ENCODE measurements around the gene CLEC20A.
"Not testable (repeated sequence)": the region's sequence is repeated elsewhere in the genome, so short reads cannot be mapped to it uniquely, and the experiment has no call there.

The CLEC20A gene

DNA sequence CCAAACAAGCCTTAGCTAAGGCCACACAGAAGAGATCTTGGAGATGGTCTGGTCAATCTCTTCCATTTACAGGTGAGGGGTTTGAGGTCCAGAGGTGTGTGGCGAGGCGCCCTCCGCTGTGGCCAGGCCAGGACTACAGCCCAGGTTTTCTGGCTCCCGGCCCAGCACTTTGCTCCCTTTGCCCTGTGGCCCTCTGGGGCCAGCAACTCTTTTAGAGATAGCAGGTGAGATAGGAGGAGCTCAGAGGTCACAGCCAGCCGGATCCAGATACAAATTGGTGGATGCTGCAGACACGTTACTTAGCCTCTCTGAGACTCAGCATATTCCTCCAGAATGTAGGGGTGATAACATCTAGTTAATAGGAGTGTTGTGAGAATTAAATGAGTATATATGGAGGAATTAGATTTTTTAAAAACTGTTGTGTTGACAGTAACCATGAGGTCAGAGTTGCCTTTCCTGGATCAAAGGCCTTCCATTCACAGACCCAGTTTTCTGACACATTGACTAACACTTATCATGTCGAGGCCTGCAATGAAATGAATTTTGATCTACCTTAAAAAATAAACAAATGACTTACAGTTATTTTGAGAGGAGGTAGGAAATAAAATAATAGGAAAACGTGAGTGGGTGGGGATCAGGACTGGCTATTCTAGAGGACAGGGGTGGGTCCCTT, 32.7 kb upstream of the CLEC20A start:
- no peak for DNase-seq (ENCODE audit: low read depth in 2 of 2)

DNA sequence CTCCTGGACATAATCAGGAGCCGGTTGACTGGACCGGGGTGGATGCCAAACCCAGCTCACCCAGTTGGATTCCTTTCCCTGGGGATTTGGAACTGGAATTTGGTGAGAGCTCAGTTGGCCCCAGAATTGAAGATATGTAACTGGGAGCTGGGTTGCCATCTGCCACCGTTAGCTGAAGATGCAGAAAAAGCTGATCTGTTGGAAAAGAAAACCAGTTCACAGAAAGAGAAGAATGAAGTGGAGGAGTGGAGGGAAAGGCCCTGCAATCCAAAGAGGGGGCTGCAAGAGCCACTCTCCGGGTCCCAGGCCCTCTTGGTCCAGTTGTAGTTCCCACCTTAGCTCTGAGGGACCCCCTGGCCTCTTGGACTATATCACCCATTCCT, 32.2 kb upstream of the CLEC20A start:
- no peak for DNase-seq (ENCODE audit: low read depth in 2 of 2)

DNA sequence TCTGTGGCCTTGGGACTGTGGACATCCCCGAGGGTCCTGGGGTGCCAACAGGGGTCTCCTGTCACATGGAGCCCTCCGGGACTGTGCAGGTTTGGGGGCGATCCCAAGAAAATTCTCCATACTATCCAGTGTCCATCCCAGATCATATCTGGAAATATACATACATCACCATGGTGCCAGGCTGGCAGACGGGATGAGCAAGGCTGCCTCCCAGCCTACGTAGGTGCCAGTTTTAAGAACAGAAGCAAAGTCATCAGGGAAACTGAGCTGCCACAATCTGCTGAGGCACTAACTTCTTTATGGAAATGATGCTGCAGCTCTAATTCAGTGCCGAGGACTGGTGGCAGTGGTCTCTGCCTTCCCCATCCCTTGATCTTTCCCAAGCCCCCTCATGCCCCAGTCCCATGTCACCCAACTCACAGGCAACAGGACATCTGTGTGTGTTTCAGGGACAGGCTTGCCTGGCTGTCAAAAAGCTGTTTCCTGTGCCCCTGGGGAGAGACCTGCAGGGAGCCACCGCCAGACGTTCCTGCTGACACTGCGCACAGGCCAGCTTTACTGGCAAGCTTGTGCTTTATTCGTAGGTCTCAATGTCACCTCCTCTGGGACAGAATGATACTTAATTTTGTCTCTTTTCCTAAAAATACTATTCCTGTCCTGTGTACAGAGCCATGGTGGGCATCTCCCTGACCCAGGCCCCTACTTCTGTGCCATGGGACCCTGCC, 31.6 kb upstream of the CLEC20A start:
- DNase-seq (ENCODE audit: low read depth in 2 of 2), result no peak

DNA sequence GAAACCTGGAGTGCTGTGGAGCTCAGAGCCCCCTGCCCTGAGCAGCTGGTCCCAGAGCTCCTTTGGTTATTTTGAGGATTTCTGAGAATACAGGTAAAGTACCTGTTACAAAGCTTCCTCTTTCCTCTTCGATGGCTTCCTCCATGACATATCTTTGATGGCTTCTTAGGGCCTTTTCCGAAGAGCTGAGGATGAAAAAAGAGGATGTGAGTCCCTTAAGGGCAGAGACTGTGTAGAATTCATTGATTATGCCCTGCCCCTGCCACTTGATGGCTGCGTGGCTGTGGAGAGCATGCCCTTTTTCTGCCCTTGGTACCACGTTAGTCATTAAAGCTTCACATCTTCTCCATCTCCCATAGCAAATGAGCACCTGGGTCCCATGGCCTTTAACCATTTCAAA, 30.4 kb upstream of the CLEC20A start:
- no peak for DNase-seq (ENCODE audit: low read depth in 2 of 2)

DNA sequence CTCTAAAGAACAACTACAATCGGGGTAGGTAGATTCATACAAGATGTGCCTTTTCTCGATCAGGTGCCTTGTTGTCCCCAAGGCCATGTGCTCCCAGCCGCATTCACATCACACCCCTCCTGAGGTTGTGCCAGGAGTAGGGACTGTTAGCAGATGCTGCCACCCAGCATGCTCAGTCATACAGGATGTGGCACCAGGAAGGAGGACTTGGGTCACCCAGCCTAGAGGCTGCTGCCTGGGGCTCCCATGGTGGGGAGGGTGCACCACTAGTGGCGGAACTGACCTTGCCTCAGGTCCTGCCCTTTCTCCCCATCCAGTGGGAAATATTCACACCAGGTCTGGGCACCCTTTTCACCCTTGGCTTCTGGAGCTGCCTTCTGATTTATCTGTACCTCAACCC, 24.5 kb upstream of the CLEC20A start:
- DNase-seq (ENCODE audit: low read depth in 2 of 2), result no peak

DNA sequence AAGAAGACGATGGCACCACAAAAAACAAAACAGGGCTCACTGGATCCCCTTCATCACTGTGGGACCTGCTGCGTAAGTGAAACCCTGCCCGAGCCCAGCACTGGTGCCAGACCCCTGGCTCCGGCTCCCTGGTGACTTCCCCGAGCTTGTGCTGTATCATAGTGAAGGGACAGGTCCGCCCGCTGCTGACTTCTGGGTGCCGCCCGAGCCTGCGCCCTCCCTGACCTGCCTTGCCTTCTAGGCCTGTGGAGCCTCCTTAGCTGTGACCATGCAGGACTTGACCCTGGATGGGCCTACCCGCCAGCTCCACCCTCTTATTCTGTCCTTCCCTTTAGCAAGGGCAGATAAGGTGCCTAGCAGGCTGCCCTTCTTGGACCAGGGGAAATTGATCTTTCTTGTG, 24.0 kb upstream of the CLEC20A start:
- no peak for DNase-seq (ENCODE audit: low read depth in 2 of 2)

DNA sequence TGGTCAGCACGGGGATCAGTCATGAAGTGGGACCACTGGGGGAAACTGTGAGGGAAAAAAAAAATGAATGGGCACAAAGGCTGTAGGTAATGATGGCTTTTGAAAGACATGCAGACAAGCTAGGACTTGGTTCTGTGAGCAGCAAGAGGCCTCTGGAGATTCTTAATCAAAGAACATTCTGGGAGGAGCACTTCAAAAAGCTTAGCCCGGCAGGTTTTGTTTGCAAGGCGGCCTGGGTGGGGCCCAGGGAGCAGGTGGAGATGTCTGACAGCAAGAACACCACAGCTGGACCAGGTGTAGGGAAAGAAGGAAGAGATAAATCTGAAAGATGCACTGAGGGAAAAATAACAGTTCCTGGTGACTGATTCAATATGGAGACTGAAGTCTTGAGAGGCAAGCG, 22.1 kb upstream of the CLEC20A start:
- no peak for DNase-seq (ENCODE audit: low read depth in 2 of 2)

DNA sequence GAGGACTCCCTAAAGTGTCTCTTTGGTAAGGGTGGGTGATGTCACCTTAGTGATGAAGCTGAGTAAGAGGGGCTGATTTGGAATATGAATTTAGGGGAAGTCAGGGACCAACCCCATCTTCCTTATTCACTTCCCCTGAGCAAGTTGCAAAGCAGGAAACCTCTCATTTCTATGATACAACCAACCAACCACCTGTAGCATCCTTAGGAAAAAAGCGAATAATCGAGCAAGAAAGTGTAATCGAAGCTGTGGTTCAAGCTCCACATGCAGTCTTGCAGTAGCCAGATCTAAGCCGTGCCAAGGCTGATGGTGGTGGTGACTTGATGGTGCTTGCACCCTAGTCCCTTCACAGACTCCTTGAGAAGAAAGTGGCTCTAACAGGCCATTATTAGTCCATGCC, 19.3 kb upstream of the CLEC20A start:
- DNase-seq (ENCODE audit: low read depth in 2 of 2), result no peak

DNA sequence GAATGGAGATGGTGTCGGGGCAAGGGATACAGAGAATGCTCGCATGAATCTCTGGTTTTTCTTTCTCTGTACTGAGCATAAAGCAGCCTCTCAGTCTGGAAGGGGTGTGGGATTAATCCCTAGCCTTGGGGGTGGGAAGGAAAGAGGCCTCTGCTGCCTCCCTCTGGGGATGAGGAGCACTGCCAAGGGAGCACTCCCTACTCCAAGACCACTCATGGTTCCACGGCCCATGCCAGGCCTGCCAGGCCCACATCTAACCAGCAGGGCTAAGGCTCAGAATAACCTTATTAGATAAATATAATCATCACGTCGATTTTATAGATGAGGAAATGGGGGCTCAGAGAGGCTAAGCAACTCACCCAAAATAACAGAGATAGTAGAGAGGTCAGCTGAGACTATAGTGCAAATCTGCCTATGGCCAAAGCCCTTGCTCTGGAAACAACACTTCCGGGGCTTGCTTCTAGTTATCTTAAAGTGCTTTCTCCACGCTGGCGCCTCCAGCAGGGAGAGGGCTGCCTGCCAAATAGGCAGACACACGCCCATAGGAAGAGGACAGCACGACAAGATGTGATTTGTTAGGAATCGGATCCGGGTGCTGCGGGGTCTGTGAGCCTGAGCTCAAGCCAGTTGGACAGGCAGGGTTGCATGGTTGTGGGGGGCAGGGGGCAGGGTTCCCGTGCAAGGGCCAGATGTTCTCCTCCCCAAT, 16.7 kb upstream of the CLEC20A start:
- no peak for DNase-seq (ENCODE audit: low read depth in 2 of 2)

DNA sequence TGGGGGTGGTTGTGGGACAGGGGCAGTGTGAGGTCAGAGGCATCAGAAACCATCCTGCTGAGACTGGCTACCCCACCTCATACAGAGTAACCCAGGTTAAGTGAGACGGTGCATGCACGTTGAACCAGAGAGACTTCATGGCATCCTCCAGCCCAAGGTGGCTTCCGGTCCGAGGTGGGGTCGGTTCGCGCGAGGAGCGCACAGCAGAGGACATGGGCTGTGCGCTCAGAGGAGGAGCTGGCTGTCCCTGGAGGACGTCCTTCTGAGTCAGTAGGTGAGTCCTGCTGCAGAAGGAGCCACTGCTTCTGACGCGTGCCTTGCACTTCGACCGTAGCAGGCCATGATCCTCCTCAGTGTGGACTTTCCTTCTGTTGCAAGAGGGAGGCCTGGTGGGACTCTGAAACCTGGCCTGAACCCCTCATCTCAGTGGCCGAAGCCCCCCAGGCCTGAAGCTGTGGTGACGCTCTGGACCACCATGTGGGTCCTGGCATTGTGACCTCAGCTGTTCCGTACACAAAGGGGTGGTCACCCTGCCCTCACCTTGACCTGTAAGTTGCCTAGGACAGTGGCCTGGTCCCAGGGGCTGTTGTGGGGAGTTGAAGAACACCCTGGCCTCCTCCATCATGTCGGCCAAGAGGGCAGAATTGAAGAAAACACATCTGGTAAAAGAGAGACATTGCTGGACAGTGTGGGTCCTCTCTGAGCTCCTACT, 16.0 kb upstream of the CLEC20A start, which contains the start of gene TEX35:
Gene TEX35, plus strand, starts transcription at position 544 of the 712 bp plus-strand sequence. Its CDS starts 80 bp downstream, at position 624.
- no peak for DNase-seq (ENCODE audit: low read depth in 2 of 2)

DNA sequence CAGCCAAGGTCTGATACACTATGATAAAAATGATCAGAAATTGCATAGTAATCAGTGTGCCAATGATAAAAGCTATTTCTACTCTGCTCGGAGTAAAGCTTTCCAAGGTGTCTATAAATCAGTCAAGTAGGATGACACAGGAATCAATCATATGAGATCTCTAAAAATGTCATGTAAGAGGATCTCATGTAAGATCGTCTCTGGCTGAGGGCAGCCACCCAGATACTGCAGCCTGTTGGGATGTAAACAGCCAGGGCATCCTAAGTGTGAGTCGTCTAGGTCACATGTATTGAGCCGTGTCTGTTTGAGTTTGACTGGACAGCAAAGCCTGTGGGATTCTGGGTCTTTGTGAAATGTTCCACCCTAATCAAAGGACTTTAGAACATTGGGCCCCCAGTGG, 13.4 kb upstream of the CLEC20A start:
- DNase-seq (ENCODE audit: low read depth in 2 of 2), result no peak

DNA sequence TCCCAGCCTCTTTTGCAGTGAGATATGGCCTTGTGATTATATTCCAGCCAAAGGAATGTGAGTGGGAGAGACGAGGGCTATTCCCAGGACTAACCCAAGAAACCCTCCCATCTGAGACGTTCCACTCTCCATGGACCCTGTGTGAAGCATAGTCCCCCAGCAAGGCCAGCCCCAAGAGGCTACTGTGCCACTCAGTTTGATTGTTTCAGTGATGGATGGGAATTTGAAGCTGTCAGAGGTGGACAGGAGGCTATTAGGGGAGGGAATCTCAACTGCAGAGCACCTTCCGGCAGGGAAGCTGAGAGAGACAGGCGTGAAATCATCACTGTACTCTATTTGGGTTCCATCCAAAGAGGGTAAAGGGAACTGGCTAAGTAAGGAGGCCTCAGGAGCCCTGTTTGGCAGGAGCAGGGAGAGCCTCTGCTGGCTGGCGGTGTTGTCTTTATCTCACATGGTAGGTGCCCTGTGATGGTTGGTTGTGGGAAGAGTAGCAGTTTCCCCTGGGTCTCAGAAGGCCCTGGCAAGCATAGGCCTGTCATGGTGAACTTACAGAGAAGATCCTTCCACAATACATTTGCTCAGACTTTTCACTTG, 12.7 kb upstream of the CLEC20A start:
- no peak for DNase-seq (ENCODE audit: low read depth in 2 of 2)

DNA sequence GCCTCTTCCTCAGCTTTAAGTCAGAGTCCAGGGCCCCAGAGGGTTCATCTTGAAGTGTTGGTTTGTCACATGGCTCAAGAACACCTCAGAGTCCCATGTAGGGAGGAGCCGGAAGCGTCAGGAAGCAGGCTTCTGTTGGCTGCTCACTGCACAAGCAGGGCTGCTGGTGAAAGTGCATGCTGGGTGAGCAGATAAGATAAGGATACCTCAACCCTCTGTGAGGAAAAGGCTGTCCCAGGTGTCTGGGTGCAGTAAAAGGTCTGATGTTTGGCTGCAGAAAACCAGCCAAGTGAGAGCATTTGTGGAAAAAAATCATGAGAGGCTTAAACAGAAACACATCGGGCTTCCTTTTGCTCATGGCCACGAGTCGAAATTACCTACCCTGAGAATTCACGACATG, 9.9 kb upstream of the CLEC20A start:
- no peak for DNase-seq (ENCODE audit: low read depth in 2 of 2)

DNA sequence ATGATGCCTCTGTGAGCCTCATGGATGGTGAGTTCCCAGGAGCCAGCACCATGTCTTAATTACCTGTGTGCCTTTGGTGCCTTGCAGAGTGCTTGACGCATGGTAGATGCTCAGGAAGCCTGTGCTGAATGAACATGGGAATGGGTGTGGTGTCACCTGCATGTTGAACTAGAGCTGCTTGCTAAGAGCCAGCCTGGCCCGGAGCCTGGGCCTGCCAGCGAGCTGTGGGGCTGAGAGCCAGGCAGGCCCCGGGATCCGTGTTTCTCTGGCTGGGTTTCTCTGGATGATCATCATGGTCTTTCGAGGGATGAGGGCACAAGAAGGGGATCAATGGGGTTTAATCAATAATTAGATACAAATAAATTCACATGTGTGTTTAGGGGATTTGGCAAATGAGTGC, 9.4 kb upstream of the CLEC20A start:
- no peak for DNase-seq (ENCODE audit: low read depth in 2 of 2)

DNA sequence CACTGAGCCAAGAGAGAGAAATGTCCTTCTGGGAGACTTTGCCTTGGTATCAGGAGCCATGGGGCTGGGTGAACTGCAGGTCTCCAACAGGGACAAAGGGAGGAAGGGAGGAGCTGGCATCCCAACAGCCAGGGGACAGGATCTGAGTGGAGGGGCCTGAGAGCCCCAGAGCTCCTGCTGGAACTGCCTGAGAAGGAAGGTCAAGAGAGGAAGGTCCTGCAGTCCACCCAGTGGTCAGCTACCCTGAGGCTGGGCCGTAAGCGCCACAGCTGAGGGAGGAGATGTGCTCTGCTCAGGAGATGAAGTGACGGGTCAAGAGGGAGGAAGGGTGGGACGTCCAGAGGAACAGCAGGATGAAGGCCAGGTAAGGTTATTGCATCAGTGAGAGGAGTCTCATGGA, 7.5 kb upstream of the CLEC20A start:
- no peak for DNase-seq (ENCODE audit: low read depth in 2 of 2)

DNA sequence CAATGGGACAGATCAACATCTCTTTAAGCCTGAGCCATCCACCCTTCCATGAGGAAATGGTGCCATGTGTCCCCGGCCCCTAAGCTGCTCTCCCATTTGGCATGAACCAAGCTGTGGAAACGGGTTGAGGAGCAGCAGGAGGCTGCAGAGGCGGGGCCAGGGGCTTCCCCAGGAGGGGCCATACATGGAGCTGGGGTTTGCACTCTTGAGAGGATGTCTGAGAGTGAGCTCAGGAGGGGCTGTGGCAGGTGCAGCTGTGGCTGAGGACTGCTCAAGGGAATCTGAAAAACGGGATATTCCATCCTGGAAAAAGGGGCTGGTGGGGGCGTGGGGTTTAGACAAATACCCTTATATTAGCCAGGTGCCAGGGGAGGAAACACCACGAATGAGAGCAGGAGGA, 7.1 kb upstream of the CLEC20A start:
- no peak for DNase-seq (ENCODE audit: low read depth in 2 of 2)

DNA sequence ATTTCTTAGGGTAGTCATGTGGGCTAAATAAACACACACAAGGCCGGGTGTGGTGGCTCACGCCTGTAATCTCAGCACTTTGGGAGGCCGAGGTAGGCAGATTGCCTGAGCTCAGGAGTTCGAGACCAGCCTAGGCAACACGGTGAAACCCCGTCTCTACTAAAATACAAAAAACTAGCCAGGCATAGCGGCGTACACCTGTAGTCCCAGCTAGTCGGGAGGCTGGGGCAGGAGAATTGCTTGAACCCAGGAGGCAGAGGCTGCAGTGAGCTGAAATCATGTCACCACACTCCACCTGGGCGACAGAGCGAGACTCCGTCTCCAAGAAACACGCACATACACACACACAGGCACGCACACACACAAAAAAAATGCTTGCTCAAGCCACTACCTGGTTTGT, 6.6 kb upstream of the CLEC20A start:
- DNase-seq (ENCODE audit: low read depth in 2 of 2), result not testable (repeated sequence)

DNA sequence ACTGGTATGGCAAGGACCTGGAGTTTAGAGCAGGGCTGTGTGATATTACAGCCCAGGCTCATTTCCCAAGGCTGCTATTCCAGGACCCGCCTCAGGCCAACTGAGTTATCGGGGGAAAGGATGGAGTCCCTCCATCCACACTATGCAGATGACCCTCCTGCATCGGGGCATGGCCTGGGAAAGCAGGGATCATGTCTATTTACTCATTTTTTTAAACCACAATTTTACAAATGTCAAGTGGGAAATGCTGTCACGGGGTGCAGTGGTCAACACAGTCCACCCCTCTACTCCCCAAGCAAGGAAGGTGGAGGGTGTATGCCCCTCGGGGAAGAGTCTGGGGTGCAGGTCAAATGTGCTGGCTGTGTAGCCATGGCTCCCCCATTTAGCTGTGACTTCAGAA, 6.1 kb upstream of the CLEC20A start:
- DNase-seq (ENCODE audit: low read depth in 2 of 2), result no peak

DNA sequence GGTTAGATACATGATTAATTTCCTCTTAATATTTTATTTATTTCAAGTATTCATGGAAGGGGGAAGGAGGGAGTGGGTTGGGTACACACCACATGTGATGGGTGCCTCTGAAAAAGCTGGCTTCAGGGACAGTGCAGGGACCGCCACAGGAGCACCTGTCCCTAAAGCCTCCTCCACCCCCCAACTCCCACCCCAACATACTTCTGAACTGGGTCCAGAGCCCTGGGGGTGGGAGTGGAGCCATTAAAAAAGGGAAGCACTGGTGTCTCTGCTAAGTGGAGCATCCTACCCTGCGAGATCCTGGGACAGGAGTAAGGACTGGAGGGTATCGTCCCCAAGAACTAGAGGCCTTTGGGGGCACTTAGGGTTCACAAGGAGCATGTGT, 5.6 kb upstream of the CLEC20A start:
- DNase-seq (ENCODE audit: low read depth in 2 of 2), result no peak

DNA sequence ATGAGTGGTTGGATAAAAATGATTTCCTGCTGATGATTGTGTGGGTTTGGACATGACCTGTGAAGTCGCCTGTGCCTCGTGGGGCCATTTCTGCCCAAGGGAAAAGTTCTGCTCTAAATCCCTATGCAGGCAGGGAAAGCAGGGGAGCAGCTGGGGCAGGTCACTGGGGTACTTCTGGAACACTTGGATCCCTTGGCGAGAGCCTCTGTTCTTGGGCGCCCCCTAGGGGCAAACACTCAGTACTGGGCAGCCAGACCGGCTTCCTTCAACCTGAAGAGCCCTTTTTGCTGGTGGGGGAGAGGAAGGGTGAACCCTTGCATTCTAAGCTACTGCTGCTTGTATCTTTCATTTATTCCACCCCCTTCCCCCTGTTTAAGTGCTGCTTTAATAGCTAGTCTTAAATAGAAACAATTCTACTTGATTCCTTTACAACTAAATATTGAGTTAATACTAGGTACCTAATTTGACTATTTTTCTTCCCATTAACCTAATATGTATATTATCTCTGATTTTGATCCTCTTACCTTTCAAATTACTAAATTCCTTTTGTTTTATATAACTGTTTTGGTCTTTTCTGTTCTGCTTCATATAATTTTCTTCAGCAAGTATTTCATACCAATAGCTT, 5.1 kb upstream of the CLEC20A start:
- DNase-seq (ENCODE audit: low read depth in 2 of 2), result peak in 1 of 2 donors; percentile 16

DNA sequence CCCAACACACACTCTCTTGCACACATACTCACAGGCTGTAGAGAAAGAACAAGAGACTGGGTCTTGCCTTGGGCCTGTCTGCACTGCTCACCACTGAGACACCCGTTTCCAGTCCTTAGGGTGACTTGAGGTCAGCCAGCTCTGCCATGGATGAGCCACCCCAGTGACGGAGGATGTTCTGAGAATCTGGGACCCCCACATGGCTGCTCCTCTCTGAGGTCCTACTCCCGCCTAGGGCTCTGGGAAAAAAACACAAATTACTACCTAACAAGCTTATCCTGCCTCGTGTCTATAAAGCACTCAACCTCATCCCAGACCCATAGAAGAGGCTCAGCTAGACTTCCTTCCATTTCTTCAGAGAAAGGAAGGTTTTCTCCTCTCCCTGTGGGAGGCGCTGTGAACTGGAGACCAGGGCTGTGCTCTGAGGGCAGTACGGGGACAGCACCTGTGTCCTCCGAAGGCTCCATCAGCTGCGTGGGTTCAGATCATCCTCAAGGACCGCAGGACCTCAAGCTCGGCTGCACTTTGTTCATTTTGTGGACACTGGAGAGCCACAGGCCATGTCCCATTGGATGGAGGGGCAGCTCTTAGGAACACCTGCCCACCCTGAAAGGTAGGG, 4.3 kb upstream of the CLEC20A start:
- DNase-seq (ENCODE audit: low read depth in 2 of 2), result no peak
